ENCODE data around the gene TPSAB1. TPM values are rescaled to one million over a fixed set of nuclear protein-coding genes. Genes with fewer than 3 reads are reported as not detected.

Gene TPSAB1
- total and polyA plus RNA-seq, 2 donors (not counting 3 experiments of a cell fraction or from before 2014, with no cell fraction given): not detected

DNA sequence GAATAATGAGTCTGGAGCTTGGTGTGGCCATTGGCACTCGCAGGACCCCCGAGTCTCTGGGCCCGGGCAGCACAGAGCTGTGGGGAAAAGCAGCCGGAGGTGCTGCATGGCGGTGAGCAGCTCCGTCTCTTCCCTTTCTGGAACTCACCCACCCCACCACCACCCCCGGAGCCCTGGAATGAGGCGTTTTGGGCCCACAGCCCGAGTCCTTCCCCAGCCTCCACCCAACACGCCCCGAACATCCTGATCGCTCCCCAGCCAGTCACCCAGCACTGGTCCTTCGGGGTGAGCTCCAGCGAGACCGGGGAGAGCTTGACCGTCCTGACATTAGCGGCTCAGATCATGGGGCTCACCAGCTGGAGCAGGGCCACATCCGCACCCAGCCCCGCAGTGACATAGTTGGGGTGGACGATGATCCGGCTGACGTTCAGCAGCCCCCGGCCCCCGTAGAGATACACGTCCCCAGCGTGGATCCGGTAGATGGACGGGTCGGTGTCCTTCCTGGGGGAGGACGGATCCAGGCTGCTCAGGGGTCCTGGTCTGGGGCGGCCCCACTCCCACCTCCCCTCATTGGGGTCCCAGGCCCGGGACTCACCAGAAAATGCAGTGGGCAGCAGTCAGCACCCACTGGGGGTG, 21.8 kb downstream of the TPSAB1 start:
- Histone ChIP-seq H3K9ac (replicated peaks; ENCODE audit: extremely low read depth, insufficient read depth, low read length) (no peak overlapping the region), H2AFZ (ENCODE audit: low read depth, low read length) (no peak overlapping the region), H4K20me1 (replicated peaks; ENCODE audit: control insufficient read depth, extremely low read depth, insufficient read depth, low read length) (no peaks in the 10 kb centered on the region), H3K4me3 (replicated peaks in 1 of 3; ENCODE audit: insufficient read depth in 1 of 3, low read depth in 1 of 3, low read length in 3 of 3) (no peak overlapping the region), H3K79me2 (ENCODE audit: control insufficient read depth, insufficient read depth, low read length) (no peaks in the 10 kb centered on the region), H3K27ac (ENCODE audit: insufficient read depth, low read depth, low read length) (no peak overlapping the region), H3K9me3 (replicated peaks; ENCODE audit: control insufficient read depth, insufficient read depth, low read length) (no peaks in the 10 kb centered on the region), H3K27me3 (ENCODE audit: control insufficient read depth in 2 of 2, insufficient read depth in 2 of 2, low read length in 2 of 2) (peaks cover 21 to 25% of the 10 kb centered on the region in 2 experiments), H3K36me3 (ENCODE audit: control insufficient read depth in 2 of 2, extremely low read depth in 1 of 2, insufficient read depth in 2 of 2, low read length in 2 of 2) (no peaks in the 10 kb centered on the region), H3K9me1 (replicated peaks; ENCODE audit: control insufficient read depth, extremely low read depth, insufficient read depth, low read length) (no peaks in the 10 kb centered on the region), H3K4me1 (ENCODE audit: control insufficient read depth, extremely low read depth, insufficient read depth, low read length) (no peaks in the 10 kb centered on the region), H3K4me2 (ENCODE audit: insufficient read depth, low read length) (no peak overlapping the region)
- no peak for TF ChIP-seq POLR2AphosphoS5 (IDR thresholded peaks at IDR 0.05; ENCODE audit: insufficient read depth, low read depth, low read length)
- BruUV-seq (replicated peaks): no TSS peak
- FAIRE-seq: no peak
- intact Hi-C loops (cut with micrococcal nuclease): no loop called here
- ChIA-PET POLR2A (no interaction called here), CTCF (interaction anchor here (0.7 to 0.9 kb wide), 2 partner anchors 13 to 37 kb away, joined by 3 read pairs; no protein-coding TSS in a partner anchor)
- dilution Hi-C loops (cut with MboI; ENCODE audit: extremely low pct_ligation_motif_present, low sequenced_read_pairs): no loop called here
- no peak for DNase-seq (ENCODE audit: low read depth, low spot score)

DNA sequence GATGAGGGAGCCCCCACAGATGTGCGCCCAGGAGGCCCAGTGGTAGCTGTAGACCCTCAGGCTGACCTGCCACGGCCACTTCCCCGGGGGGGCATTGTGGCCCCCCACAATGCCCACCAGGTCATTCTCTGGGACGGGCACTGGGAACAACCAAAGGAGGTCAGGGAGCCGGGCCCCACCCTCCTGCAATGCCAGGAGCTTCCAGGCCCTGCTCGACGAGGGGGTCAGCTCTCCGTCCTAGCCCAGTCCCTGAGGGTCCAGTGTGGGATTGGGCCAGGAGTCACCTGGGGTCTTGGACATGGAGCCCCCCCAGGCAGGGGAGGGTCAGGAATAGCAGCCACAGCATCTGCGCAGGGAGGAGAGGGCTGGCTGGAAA, 22.3 kb downstream of the TPSAB1 start:
- CTCF ChIA-PET: interaction anchor here (0.9 kb wide), 1 partner anchor 13 kb away, joined by 3 read pairs; no protein-coding TSS in a partner anchor
- FAIRE-seq: no peak
- no TSS peak for BruUV-seq (replicated peaks)

More for the DNA sequence above, 22.3 kb downstream of the TPSAB1 start:
- H3K4me2 ChIP-seq (ENCODE audit: insufficient read depth, low read length): no peak overlapping the region
- POLR2A ChIA-PET: no interaction called here
- no peaks in the 10 kb centered on the region for H3K4me1 ChIP-seq (ENCODE audit: control insufficient read depth, extremely low read depth, insufficient read depth, low read length)
- H3K36me3 ChIP-seq (ENCODE audit: control insufficient read depth in 2 of 2, extremely low read depth in 1 of 2, insufficient read depth in 2 of 2, low read length in 2 of 2): no peaks in the 10 kb centered on the region
- no peaks in the 10 kb centered on the region for H3K9me3 ChIP-seq (replicated peaks; ENCODE audit: control insufficient read depth, insufficient read depth, low read length)
- dilution Hi-C loops (cut with MboI; ENCODE audit: extremely low pct_ligation_motif_present, low sequenced_read_pairs) (no loop called here), intact Hi-C loops (cut with micrococcal nuclease) (no loop called here)
- TF ChIP-seq GATA2 (IDR thresholded peaks at IDR 0.05; ENCODE audit: insufficient read depth, insufficient read length, low read depth, low read length) (no peak), MYC (IDR thresholded peaks at IDR 0.05; ENCODE audit: low read depth, low read length) (no peak), EZH2 (IDR thresholded peaks at IDR 0.05; ENCODE audit: borderline replicate concordance, low read depth, low read length, severe bottlenecking) (no peak), FOS (IDR thresholded peaks at IDR 0.05; ENCODE audit: borderline replicate concordance, insufficient read depth, low read length) (no peak), POLR2A (IDR thresholded peaks at IDR 0.05; ENCODE audit: low read depth, low read length) (no peak), JUN (IDR thresholded peaks at IDR 0.05; ENCODE audit: borderline replicate concordance, insufficient read depth, insufficient read length, low read depth) (no peak), POLR2AphosphoS5 (IDR thresholded peaks at IDR 0.05; ENCODE audit: insufficient read depth, low read depth, low read length) (no peak)
- TF ChIP-seq, protein P1, sequence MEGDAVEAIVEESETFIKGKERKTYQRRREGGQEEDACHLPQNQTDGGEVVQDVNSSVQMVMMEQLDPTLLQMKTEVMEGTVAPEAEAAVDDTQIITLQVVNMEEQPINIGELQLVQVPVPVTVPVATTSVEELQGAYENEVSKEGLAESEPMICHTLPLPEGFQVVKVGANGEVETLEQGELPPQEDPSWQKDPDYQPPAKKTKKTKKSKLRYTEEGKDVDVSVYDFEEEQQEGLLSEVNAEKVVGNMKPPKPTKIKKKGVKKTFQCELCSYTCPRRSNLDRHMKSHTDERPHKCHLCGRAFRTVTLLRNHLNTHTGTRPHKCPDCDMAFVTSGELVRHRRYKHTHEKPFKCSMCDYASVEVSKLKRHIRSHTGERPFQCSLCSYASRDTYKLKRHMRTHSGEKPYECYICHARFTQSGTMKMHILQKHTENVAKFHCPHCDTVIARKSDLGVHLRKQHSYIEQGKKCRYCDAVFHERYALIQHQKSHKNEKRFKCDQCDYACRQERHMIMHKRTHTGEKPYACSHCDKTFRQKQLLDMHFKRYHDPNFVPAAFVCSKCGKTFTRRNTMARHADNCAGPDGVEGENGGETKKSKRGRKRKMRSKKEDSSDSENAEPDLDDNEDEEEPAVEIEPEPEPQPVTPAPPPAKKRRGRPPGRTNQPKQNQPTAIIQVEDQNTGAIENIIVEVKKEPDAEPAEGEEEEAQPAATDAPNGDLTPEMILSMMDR (IDR thresholded peaks at IDR 0.05; ENCODE audit: extremely low read depth in 1 of 2, insufficient read depth in 1 of 2, low read depth in 1 of 2, low read length in 2 of 2): no peak
- TF ChIP-seq, protein P2, sequence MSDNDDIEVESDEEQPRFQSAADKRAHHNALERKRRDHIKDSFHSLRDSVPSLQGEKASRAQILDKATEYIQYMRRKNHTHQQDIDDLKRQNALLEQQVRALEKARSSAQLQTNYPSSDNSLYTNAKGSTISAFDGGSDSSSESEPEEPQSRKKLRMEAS (IDR thresholded peaks at IDR 0.05; ENCODE audit: insufficient read depth, insufficient read length): no peak
- H3K27ac ChIP-seq (ENCODE audit: insufficient read depth, low read depth, low read length): no peak overlapping the region
- H3K79me2 ChIP-seq (ENCODE audit: control insufficient read depth, insufficient read depth, low read length): no peaks in the 10 kb centered on the region
- no peak overlapping the region for H2AFZ ChIP-seq (ENCODE audit: low read depth, low read length)
- DNase-seq (ENCODE audit: low read depth, low spot score): no peak
- H3K9me1 ChIP-seq (replicated peaks; ENCODE audit: control insufficient read depth, extremely low read depth, insufficient read depth, low read length): no peaks in the 10 kb centered on the region
- H3K27me3 ChIP-seq (ENCODE audit: control insufficient read depth in 2 of 2, insufficient read depth in 2 of 2, low read length in 2 of 2): peaks cover 21 to 25% of the 10 kb centered on the region in 2 experiments
- H4K20me1 ChIP-seq (replicated peaks; ENCODE audit: control insufficient read depth, extremely low read depth, insufficient read depth, low read length): no peaks in the 10 kb centered on the region
- H3K9ac ChIP-seq (replicated peaks; ENCODE audit: extremely low read depth, insufficient read depth, low read length): no peak overlapping the region
- no peak overlapping the region for H3K4me3 ChIP-seq (replicated peaks in 1 of 3; ENCODE audit: insufficient read depth in 1 of 3, low read depth in 1 of 3, low read length in 3 of 3)
